ENCODE results near the gene TUNAR. TPM values are rescaled to one million over a fixed set of nuclear protein-coding genes. Genes with fewer than 3 reads are reported as not detected.

TUNAR gene
- total RNA-seq, 1 donor from 2014 or later: not detected

DNA sequence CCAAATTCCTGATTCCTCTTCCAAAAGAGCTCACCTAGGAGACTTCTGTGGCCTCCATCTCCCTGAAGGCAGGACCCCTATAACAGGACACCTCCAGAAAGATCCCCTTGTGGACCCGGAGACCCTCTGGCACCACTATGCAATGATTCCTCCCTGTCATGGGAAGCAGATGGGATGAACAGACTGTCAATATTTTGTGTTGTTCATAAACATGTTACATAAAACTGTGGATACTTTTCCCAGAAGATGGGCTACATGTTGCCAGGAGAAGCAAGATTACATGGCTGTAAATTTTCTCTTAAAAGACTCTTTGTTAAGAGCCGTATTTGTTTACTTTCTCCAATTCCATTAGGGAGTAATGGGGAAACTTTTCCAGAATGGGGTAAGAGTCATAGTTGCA lies 52.1 kb downstream of the TUNAR start:
- no peak overlapping the region for H3K4me3 Mint-ChIP-seq
- H3K9me3 Mint-ChIP-seq: no peaks in the 10 kb centered on the region
- H3K36me3 Mint-ChIP-seq: no peaks in the 10 kb centered on the region
- TF ChIP-seq, protein P1, sequence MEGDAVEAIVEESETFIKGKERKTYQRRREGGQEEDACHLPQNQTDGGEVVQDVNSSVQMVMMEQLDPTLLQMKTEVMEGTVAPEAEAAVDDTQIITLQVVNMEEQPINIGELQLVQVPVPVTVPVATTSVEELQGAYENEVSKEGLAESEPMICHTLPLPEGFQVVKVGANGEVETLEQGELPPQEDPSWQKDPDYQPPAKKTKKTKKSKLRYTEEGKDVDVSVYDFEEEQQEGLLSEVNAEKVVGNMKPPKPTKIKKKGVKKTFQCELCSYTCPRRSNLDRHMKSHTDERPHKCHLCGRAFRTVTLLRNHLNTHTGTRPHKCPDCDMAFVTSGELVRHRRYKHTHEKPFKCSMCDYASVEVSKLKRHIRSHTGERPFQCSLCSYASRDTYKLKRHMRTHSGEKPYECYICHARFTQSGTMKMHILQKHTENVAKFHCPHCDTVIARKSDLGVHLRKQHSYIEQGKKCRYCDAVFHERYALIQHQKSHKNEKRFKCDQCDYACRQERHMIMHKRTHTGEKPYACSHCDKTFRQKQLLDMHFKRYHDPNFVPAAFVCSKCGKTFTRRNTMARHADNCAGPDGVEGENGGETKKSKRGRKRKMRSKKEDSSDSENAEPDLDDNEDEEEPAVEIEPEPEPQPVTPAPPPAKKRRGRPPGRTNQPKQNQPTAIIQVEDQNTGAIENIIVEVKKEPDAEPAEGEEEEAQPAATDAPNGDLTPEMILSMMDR (IDR thresholded peaks at IDR 0.05; ENCODE audit: unreplicated experiment): no peak
- H3K4me1 Mint-ChIP-seq: no peaks in the 10 kb centered on the region
- DNase-seq (ENCODE audit: low spot score in 2 of 2, unreplicated experiment in 2 of 2): no peak
- no peak overlapping the region for H3K27ac Mint-ChIP-seq
- peaks cover 70% of the 10 kb centered on the region for H3K27me3 Mint-ChIP-seq (ENCODE audit: low read depth)

DNA sequence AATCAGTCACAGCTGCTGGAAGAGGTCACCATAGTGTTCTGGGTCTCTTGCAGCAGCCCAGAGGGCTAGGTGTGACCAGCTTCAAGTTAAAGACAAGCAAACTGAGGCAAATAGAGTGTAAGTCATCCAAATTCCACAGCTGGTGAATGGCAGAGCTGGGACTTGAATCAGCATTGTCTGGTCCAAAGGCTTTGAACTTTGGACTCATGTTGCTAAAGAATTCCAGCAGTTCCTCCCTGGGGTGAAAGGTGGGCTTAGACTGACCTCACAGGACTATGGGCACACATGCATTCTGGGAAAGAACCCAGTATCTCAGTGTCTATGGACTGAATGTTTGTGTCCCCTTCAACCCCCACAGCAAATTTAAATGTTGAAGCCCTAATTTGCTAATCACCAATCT lies 54.8 kb downstream of the TUNAR start:
- DNase-seq (ENCODE audit: low spot score in 2 of 2, unreplicated experiment in 2 of 2): no peak
- Mint-ChIP-seq H3K9me3 (no peaks in the 10 kb centered on the region), H3K36me3 (no peaks in the 10 kb centered on the region), H3K4me1 (no peaks in the 10 kb centered on the region), H3K27me3 (ENCODE audit: low read depth) (peaks cover 52% of the 10 kb centered on the region), H3K4me3 (no peak overlapping the region), H3K27ac (no peak overlapping the region)
- TF ChIP-seq, protein P1 (IDR thresholded peaks at IDR 0.05; ENCODE audit: unreplicated experiment): no peak

DNA sequence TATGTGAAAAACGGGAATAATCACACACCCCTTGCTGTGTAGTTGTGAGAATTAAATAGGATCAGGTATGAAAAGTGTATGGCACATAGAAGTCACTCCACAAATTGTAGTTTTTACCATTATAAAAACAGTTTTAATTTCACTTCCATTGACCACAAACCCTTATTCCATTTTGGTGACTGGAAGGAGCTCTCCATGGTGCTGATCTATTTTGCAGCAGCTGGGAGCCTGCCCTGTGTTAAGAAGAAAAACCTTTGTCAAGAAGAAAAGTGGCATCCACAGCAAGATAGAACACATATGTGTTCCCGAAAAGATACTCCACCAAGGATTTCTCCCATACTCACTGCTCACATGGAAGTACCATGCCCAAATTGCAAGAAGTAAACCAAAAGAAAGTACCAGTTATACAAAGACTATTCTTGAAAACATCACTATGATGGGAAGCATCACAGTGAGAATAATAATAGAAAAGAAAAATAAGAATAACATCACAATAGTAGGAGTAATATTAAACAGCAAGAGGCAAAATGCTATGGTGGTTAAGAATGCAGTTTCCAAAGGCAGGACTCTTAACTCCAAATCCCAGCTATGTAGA lies 58.7 kb downstream of the TUNAR start:
- Mint-ChIP-seq H3K36me3 (no peaks in the 10 kb centered on the region), H3K4me1 (no peaks in the 10 kb centered on the region), H3K4me3 (no peak overlapping the region), H3K9me3 (no peaks in the 10 kb centered on the region), H3K27ac (no peak overlapping the region), H3K27me3 (ENCODE audit: low read depth) (peaks cover 30% of the 10 kb centered on the region)
- TF ChIP-seq, protein P1 (IDR thresholded peaks at IDR 0.05; ENCODE audit: unreplicated experiment): no peak
- DNase-seq (ENCODE audit: low spot score in 2 of 2, unreplicated experiment in 2 of 2): peak in 1 of 2 experiments; percentile 58

DNA sequence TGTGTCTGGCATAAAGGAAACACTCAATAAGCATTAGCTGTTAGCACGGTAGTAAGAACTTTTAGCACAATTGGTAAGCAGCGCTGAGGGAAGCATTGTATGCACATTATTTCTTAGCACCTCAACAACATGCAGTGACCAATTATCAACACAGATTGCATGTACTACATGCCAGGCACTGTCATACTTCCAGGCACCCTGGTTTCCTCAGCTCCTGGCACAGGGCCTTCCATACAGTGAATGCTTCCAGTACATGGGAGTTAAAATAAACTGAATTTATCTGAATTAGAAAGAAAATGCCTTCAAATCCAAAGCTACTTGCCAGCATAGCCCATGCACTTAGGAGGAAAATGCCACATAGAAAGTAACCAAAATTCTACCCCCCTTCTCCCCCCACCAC lies 59.4 kb downstream of the TUNAR start:
- Mint-ChIP-seq H3K27ac (no peak overlapping the region), H3K9me3 (peaks cover under 1% of the 10 kb centered on the region), H3K27me3 (ENCODE audit: low read depth) (peaks cover 24% of the 10 kb centered on the region), H3K4me1 (no peaks in the 10 kb centered on the region), H3K36me3 (no peaks in the 10 kb centered on the region), H3K4me3 (no peak overlapping the region)
- no peak for DNase-seq (ENCODE audit: low spot score in 2 of 2, unreplicated experiment in 2 of 2)
- TF ChIP-seq, protein P1 (IDR thresholded peaks at IDR 0.05; ENCODE audit: unreplicated experiment): no peak

DNA sequence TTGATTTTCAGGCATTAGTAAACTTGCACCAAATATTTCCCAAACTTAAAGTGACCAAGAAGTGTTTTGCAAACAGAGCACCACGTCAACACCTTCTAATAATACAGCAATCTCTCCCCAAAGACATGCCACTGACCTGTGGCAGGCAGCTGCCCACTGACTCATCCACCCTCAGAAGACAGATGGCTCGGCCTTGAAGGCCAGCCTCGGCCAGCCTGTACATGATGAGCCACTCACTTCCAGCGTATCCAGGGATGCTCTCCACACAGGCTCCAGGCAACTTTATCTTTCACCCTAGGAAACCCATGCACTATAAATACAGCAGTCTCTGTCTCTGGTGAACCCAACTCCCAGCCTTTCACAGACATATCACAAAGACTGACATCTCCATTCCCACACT lies 62.7 kb downstream of the TUNAR start:
- TF ChIP-seq, protein P1 (IDR thresholded peaks at IDR 0.05; ENCODE audit: unreplicated experiment): no peak
- H3K36me3 Mint-ChIP-seq: no peaks in the 10 kb centered on the region
- no peak overlapping the region for H3K27ac Mint-ChIP-seq

DNA sequence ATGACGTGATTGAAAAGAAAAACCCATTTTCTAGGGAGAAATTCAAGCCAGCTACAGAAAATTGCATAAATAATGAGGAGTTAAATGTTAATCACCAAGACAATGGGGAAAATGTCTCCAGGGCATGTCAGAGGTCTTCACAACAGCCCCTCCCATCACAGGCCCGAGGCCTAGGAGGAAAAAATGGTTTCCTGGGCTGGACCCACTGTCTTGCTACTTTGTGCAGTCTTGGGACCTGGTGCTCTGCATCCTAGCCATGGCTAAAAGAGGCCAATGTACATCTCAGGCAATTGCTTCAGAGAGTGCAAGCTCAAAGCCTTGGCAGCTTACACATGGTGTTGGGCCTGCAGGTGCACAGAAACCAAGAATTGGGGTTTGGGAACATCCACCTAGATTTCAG lies 65.3 kb downstream of the TUNAR start:
- no peaks in the 10 kb centered on the region for H3K36me3 Mint-ChIP-seq
- DNase-seq (ENCODE audit: low spot score in 2 of 2, unreplicated experiment in 2 of 2): no peak
- peaks cover 8% of the 10 kb centered on the region for H3K9me3 Mint-ChIP-seq
- no peak overlapping the region for H3K27ac Mint-ChIP-seq
- no peaks in the 10 kb centered on the region for H3K4me1 Mint-ChIP-seq
- peaks cover 24% of the 10 kb centered on the region for H3K27me3 Mint-ChIP-seq (ENCODE audit: low read depth)
- H3K4me3 Mint-ChIP-seq: no peak overlapping the region
- TF ChIP-seq, protein P1 (IDR thresholded peaks at IDR 0.05; ENCODE audit: unreplicated experiment): no peak

More for the DNA sequence above, 62.7 kb downstream of the TUNAR start:
- H3K27me3 Mint-ChIP-seq (ENCODE audit: low read depth): peaks cover 10% of the 10 kb centered on the region
- H3K4me3 Mint-ChIP-seq: no peak overlapping the region
- H3K9me3 Mint-ChIP-seq: peaks cover 8% of the 10 kb centered on the region
- no peak for DNase-seq (ENCODE audit: low spot score in 2 of 2, unreplicated experiment in 2 of 2)
- no peaks in the 10 kb centered on the region for H3K4me1 Mint-ChIP-seq
